Mucosa of stomach (tissue), 1 donor: ENCODE measurements around the gene ZBTB49.

Experiments
- H3K27me3 ChIP-seq: one replicate; pipeline ENCODE4 v1.7.0; 2013; ENCODE audit warnings: mild to moderate bottlenecking, low read length; ENCODE audit not compliant: control insufficient read depth, insufficient read depth
- H3K36me3 ChIP-seq: one replicate; pipeline ENCODE4 v1.7.0; 2013; ENCODE audit warnings: low read length; ENCODE audit not compliant: control insufficient read depth, insufficient read depth
- H3K4me1 ChIP-seq: one replicate; pipeline ENCODE4 v1.7.0; 2013; ENCODE audit warnings: mild to moderate bottlenecking, low read length; ENCODE audit not compliant: control insufficient read depth, insufficient read depth
- H3K4me3 ChIP-seq: one replicate; pipeline ENCODE4 v1.7.0; 2013; ENCODE audit warnings: low read length
- H3K9ac ChIP-seq: one replicate; pipeline ENCODE4 v1.7.0; 2013; ENCODE audit warnings: mild to moderate bottlenecking, low read length, moderate library complexity
- H3K9me3 ChIP-seq: one replicate; pipeline ENCODE4 v1.7.0; 2013; ENCODE audit warnings: mild to moderate bottlenecking, low read length, moderate library complexity; ENCODE audit not compliant: control insufficient read depth
- donor health status: Pancreatic carcinoma.

Gene ZBTB49

DNA sequence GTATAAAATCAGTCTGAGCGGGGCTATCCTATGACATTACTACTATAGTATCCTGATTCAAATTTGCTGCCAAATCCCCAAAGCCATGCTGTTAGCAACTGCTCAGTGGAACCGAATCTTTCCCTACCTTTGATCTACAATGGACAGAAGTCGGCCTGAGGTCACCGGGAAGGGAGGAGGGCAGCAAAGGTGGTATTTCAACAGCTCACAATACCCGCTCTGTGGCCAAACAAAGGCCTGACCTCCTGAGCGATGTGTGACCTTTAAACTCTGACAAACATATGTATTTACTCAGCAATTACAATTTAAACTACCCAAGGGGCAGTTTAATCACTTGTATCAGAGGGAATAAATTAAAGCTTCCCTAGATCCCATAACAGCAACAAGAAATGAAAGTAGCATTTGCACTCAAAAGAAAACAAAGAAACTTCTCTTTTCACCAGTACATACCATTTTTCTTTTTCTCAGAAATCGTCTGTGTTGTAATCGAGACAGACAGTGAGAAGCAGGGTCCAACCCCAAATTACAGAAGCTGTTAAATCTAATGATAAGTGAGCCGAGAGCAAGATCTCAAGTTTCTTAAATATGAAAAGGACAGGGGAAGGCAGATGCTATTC lies 30.5 kb upstream of the ZBTB49 start:
- Histone ChIP-seq H3K4me1 (peaks cover 7% of the 10 kb centered on the region), H3K27me3 (no peaks in the 10 kb centered on the region), H3K9ac (peak overlapping the region; percentile 10), H3K36me3 (no peaks in the 10 kb centered on the region), H3K4me3 (no peak overlapping the region), H3K9me3 (no peaks in the 10 kb centered on the region)

DNA sequence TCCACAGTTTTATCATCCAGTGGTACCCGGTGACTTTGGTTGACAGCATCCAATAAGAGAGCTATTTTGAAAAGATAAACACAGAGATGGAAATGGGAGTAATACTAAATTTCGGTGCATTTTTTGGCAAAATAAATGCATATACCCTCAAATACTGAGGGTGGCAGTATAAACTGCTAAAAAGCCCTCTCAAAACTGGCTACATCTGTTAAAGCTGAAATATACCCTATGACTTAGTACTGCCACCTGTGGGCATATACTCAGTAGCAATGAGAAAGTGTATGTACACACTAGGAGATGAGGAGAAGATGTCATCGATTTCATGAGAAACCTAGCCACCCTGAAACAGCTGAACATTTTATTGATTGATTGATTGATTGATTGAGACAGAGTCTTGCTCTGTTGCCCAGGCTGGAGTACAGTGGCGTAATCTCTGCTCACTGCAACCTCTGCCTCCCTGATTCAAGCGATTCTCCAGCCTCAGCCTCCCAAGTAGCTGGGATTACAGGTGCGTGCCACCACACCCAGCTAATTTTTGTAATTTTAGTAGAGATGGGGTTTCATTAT lies 29.8 kb upstream of the ZBTB49 start:
- Histone ChIP-seq H3K27me3 (no peaks in the 10 kb centered on the region), H3K4me3 (no peak overlapping the region), H3K9ac (peak overlapping the region; percentile 10), H3K36me3 (no peaks in the 10 kb centered on the region), H3K9me3 (no peaks in the 10 kb centered on the region), H3K4me1 (peaks cover 7% of the 10 kb centered on the region)

DNA sequence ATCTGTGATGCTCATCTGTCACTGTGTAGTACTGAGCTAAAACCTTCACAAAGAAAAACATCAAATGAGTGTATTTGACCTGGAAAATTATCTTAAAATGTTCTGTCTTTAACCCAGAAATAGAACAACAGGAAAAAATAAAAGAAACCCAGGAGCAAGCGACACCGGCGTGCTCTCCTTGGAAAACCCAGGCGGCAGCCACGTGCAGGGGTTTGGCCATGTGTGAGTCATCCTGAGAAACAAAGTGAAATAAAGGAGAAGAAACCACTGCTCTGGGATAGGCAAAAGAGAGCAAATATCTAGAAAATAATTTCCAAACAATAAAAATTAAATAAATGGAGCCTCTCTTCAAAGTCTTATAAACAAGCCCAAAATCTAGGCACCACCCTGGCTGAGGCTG lies 22.1 kb upstream of the ZBTB49 start:
- Histone ChIP-seq H3K4me1 (no peaks in the 10 kb centered on the region), H3K9ac (no peak overlapping the region), H3K27me3 (no peaks in the 10 kb centered on the region), H3K9me3 (no peaks in the 10 kb centered on the region), H3K36me3 (no peaks in the 10 kb centered on the region), H3K4me3 (no peak overlapping the region)

DNA sequence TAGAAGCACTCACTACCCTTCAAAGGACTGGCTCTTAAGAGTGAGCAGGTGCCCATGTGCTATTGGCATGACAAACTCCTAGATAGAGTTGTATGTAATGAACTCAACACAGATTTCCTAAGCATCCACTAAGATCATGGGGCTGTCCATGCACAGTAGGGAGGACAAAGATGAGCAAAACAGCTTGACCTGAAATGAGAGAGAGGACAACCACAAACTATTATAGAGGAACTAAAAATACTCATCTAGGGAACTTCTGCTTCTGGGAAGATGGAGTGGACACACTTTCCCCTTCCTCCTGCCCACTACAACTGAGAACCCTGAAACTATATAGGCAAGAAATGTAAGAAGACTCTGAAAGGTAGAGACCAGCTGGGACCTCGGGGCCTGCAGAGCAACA lies 21.3 kb upstream of the ZBTB49 start:
- H3K4me1 ChIP-seq = no peaks in the 10 kb centered on the region
- H3K9ac ChIP-seq = no peak overlapping the region
- H3K9me3 ChIP-seq = no peaks in the 10 kb centered on the region
- H3K27me3 ChIP-seq = no peaks in the 10 kb centered on the region
- H3K36me3 ChIP-seq = no peaks in the 10 kb centered on the region
- no peak overlapping the region for H3K4me3 ChIP-seq

- no peaks in the 10 kb centered on the region for H3K36me3 ChIP-seq
- H3K9me3 ChIP-seq = no peaks in the 10 kb centered on the region
- H3K27me3 ChIP-seq = no peaks in the 10 kb centered on the region
- no peak overlapping the region for H3K9ac ChIP-seq
- no peak overlapping the region for H3K4me3 ChIP-seq
- peaks cover 3% of the 10 kb centered on the region for H3K4me1 ChIP-seq
These were observed 20.7 kb upstream of the ZBTB49 start for GRCh38 chr4:4269331-4269731.

GRCh38 chr4:4269856-4270255 lies 20.2 kb upstream of the ZBTB49 start:
- Histone ChIP-seq H3K36me3 (no peaks in the 10 kb centered on the region), H3K27me3 (no peaks in the 10 kb centered on the region), H3K9ac (no peak overlapping the region), H3K4me1 (peaks cover 3% of the 10 kb centered on the region), H3K9me3 (no peaks in the 10 kb centered on the region), H3K4me3 (no peak overlapping the region)

DNA sequence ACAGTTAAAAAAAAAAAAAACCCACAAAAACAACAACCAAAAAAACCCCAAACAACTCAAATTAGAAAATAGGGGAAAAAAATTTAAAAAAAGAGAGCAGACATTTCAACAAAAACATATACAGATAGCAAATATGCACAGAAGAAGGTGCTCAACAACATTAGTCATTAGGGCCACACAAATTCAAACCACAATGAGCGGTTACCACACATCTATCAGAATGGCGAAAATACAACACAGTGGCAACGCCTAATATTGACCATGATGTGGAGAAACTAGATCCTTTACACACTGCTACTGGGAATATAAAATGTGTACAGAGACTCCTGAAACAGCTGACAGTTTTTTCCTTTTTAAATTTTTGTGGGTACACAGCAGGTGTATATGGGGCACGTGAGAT lies 19.5 kb upstream of the ZBTB49 start:
- Histone ChIP-seq H3K36me3 (no peaks in the 10 kb centered on the region), H3K27me3 (no peaks in the 10 kb centered on the region), H3K4me3 (no peak overlapping the region), H3K9ac (no peak overlapping the region), H3K9me3 (no peaks in the 10 kb centered on the region), H3K4me1 (peaks cover 3% of the 10 kb centered on the region)

DNA sequence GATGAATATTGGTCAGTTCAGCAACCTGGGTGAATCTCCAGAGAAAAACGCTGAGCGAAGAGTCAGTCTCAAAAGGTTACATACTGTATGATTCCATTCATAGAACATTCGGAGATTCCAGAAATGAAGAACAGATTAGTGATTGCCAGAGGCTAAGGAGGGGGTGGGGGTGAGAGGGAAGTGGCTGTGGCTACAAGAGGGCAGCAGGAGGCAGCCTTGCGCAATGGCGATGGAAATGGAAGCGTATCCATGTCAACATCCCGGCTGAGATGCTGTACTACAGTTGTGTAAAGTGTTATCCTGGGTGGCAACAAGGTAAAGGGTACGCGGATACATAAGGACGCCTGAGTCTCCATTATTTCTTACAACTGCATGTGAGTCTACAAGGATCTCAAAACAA lies 18.1 kb upstream of the ZBTB49 start:
- no peak overlapping the region for H3K4me3 ChIP-seq
- H3K36me3 ChIP-seq = no peaks in the 10 kb centered on the region
- H3K27me3 ChIP-seq = no peaks in the 10 kb centered on the region
- peaks cover 3% of the 10 kb centered on the region for H3K4me1 ChIP-seq
- H3K9ac ChIP-seq = no peak overlapping the region
- H3K9me3 ChIP-seq = no peaks in the 10 kb centered on the region

- Histone ChIP-seq H3K4me1 (peaks cover 3% of the 10 kb centered on the region), H3K27me3 (no peaks in the 10 kb centered on the region), H3K4me3 (no peak overlapping the region), H3K36me3 (no peaks in the 10 kb centered on the region), H3K9ac (no peak overlapping the region), H3K9me3 (no peaks in the 10 kb centered on the region)
These were observed 15.8 kb upstream of the ZBTB49 start for GRCh38 chr4:4274226-4274625.

GRCh38 chr4:4277531-4277930 lies 12.5 kb upstream of the ZBTB49 start:
- no peak overlapping the region for H3K9ac ChIP-seq
- no peaks in the 10 kb centered on the region for H3K27me3 ChIP-seq
- H3K4me3 ChIP-seq = no peak overlapping the region
- no peaks in the 10 kb centered on the region for H3K36me3 ChIP-seq
- H3K9me3 ChIP-seq = no peaks in the 10 kb centered on the region
- peaks cover 3% of the 10 kb centered on the region for H3K4me1 ChIP-seq

DNA sequence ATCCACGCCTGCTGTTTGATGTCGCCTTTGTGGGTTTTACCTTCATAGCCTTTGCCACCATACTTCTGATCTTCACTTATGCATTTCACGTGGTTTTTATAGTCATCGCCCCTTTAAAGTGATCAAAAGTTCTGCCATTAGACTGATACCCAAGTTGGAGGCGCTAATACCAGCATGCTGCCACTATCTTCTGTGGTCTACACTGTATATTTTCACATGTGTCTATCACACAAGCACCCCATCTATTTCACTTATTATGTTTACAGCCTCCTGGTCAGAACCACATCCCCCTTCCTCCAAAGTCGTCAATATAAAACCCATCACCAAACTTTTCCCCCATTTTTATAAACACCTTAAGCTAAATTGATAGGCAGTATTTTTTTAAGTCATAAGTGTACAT lies 8.3 kb upstream of the ZBTB49 start:
- Histone ChIP-seq H3K9me3 (no peaks in the 10 kb centered on the region), H3K9ac (no peak overlapping the region), H3K4me3 (no peak overlapping the region), H3K36me3 (no peaks in the 10 kb centered on the region), H3K27me3 (no peaks in the 10 kb centered on the region), H3K4me1 (no peaks in the 10 kb centered on the region)

- no peak overlapping the region for H3K9ac ChIP-seq
- H3K27me3 ChIP-seq = no peaks in the 10 kb centered on the region
- no peak overlapping the region for H3K4me3 ChIP-seq
- H3K9me3 ChIP-seq = no peaks in the 10 kb centered on the region
- peaks cover 10% of the 10 kb centered on the region for H3K4me1 ChIP-seq
- no peaks in the 10 kb centered on the region for H3K36me3 ChIP-seq
These were observed 5.0 kb upstream of the ZBTB49 start for GRCh38 chr4:4284827-4285618.
